Fibroblast of lung (primary cell): ENCODE results near the gene SOX2. TPM values are rescaled to one million over a fixed set of nuclear protein-coding genes. Genes with fewer than 3 reads are reported as not detected.

Experiments
- DNase-seq, 2 donors: peaks; one replicate each; pipeline versions ENCODE4 v3.0.0 to v3.0.0-alpha.2; 2010; ENCODE audit warnings: low read depth in 2 of 2
- H2AFZ ChIP-seq: 2 replicates; pipeline ENCODE4 v1.5.1; 2012; ENCODE audit warnings: low read length, control low read depth, inconsistent platforms
- H3K27ac ChIP-seq: 2 replicates; pipeline ENCODE4 v1.5.1; 2011; ENCODE audit warnings: low read length, control low read depth; ENCODE audit not compliant: insufficient read depth
- H3K27me3 ChIP-seq: 2 replicates; pipeline ENCODE4 v1.5.1; 2011; ENCODE audit warnings: mild to moderate bottlenecking, low read length; ENCODE audit not compliant: control insufficient read depth, insufficient read depth
- H3K36me3 ChIP-seq: 2 replicates; pipeline ENCODE4 v1.5.1; 2011; ENCODE audit warnings: low read length; ENCODE audit not compliant: control insufficient read depth, insufficient read depth
- H3K4me1 ChIP-seq: 2 replicates; pipeline ENCODE4 v1.5.1; 2011; ENCODE audit warnings: low read length; ENCODE audit not compliant: control insufficient read depth, insufficient read depth; ENCODE audit errors: extremely low read depth
- H3K4me2 ChIP-seq: 2 replicates; pipeline ENCODE4 v1.5.1; 2011; ENCODE audit warnings: low read length, control low read depth; ENCODE audit not compliant: insufficient read depth; ENCODE audit errors: extremely low read depth
- H3K4me3 ChIP-seq, 4 experiments: fragments of 200-600 bp in 1 of 4; sonication (generic) in 1 of 4; replicated peaks in 1 of 4; 2 replicates each; pipeline ENCODE4 v1.5.1; 2011 to 2016; ENCODE audit warnings: low read length in 4 of 4, low read depth in 3 of 4, mild to moderate bottlenecking in 3 of 4, control low read depth in 2 of 4, inconsistent platforms in 1 of 4, mixed read lengths in 1 of 4; ENCODE audit not compliant: insufficient read depth in 1 of 4; ENCODE audit errors: control extremely low read depth in 1 of 4
- H3K79me2 ChIP-seq: 2 replicates; pipeline ENCODE4 v1.5.1; 2012; ENCODE audit warnings: mild to moderate bottlenecking, low read length, inconsistent platforms; ENCODE audit not compliant: control insufficient read depth, insufficient read depth
- H3K9ac ChIP-seq: 2 replicates; pipeline ENCODE4 v1.5.1; 2011; ENCODE audit warnings: mild to moderate bottlenecking, low read length, control low read depth; ENCODE audit not compliant: insufficient read depth
- H3K9me3 ChIP-seq: 2 replicates; pipeline ENCODE4 v1.5.1; 2012; ENCODE audit warnings: low read depth, low read length; ENCODE audit not compliant: control insufficient read depth, insufficient read depth
- H4K20me1 ChIP-seq: 2 replicates; pipeline ENCODE4 v1.5.1; 2011; ENCODE audit warnings: low read length; ENCODE audit not compliant: control insufficient read depth, insufficient read depth; ENCODE audit errors: extremely low read depth
- CTCF ChIP-seq, 2 donors: IDR thresholded peaks in 1 of 2; conservative IDR thresholded peaks in 1 of 2; 1 replicate in 1 of 2; 2 replicates in 1 of 2; pipeline ENCODE4 v1.5.1; 2011 to 2012; ENCODE audit warnings: low read length in 2 of 2, control low read depth in 1 of 2, inconsistent platforms in 1 of 2, low read depth in 1 of 2, mild to moderate bottlenecking in 1 of 2
- EZH2 ChIP-seq: IDR thresholded peaks from 2 replicates; pipeline ENCODE4 v1.5.1; 2012; ENCODE audit warnings: low read length, control low read depth, mild to moderate bottlenecking; ENCODE audit errors: missing control alignments
- polyA plus RNA-seq, 2 donors: library from polyadenylated mRNA; depleted of rRNA in 1 of 2; stranded (reverse) in 1 of 2; unstranded in 1 of 2; fragments of >200 nt; gene quantifications; 2 replicates each; pipeline ENCODE4 v1.2.1, GENCODE V29; 2011 to 2012; ENCODE audit warnings: missing spikeins in 1 of 2
- total RNA-seq: library from RNA; depleted of rRNA; stranded (reverse); fragments of >200 nt; gene quantifications from 2 replicates; pipeline ENCODE4 v1.2.1, GENCODE V29; 2014

SOX2 gene
- total and polyA plus RNA-seq, 2 donors (not counting 1 experiment from before 2014, with no cell fraction given), result not detected

- H3K4me1 ChIP-seq, result no peaks in the 10 kb centered on the region
- no peak for DNase-seq
- no peaks in the 10 kb centered on the region for H3K9me3 ChIP-seq
- TF ChIP-seq CTCF (conservative IDR thresholded peaks at IDR 0.05 in 1 of 2, IDR thresholded peaks at IDR 0.05 in 1 of 2; ENCODE audit: low read depth in 1 of 2, low read length in 2 of 2), result no peak
- TF ChIP-seq EZH2, result peak; percentile 75
- no peak overlapping the region for H2AFZ ChIP-seq
- no peaks in the 10 kb centered on the region for H3K79me2 ChIP-seq
- no peak overlapping the region for H3K9ac ChIP-seq
- no peak overlapping the region for H3K4me2 ChIP-seq
- H3K27ac ChIP-seq, result no peak overlapping the region
- no peaks in the 10 kb centered on the region for H3K36me3 ChIP-seq
- no peaks in the 10 kb centered on the region for H4K20me1 ChIP-seq
- H3K27me3 ChIP-seq, result peaks cover 50% of the 10 kb centered on the region
- no peak overlapping the region for H3K4me3 ChIP-seq
Observed at GRCh38 chr3:181723625-181724191, 12.0 kb downstream of the SOX2 start.

- Histone ChIP-seq H3K36me3 (no peaks in the 10 kb centered on the region), H3K9ac (no peak overlapping the region), H3K27ac (no peak overlapping the region), H3K4me2 (no peak overlapping the region), H2AFZ (no peak overlapping the region), H3K4me1 (no peaks in the 10 kb centered on the region), H3K9me3 (no peaks in the 10 kb centered on the region), H3K79me2 (no peaks in the 10 kb centered on the region), H4K20me1 (no peaks in the 10 kb centered on the region), H3K27me3 (peaks cover 50% of the 10 kb centered on the region), H3K4me3 (no peak overlapping the region)
- no peak for DNase-seq
- TF ChIP-seq EZH2 (peak; percentile 36), CTCF (conservative IDR thresholded peaks at IDR 0.05 in 1 of 2, IDR thresholded peaks at IDR 0.05 in 1 of 2; ENCODE audit: low read depth in 1 of 2, low read length in 2 of 2) (no peak)
Observed at GRCh38 chr3:181724192-181724965, 12.7 kb downstream of the SOX2 start.

GRCh38 chr3:181725131-181725731 is 13.5 kb downstream of the SOX2 start:
- no peak overlapping the region for H3K9ac ChIP-seq

More at GRCh38 chr3:181725131-181725731, 13.5 kb downstream of the SOX2 start:
- TF ChIP-seq CTCF (conservative IDR thresholded peaks at IDR 0.05 in 1 of 2, IDR thresholded peaks at IDR 0.05 in 1 of 2; ENCODE audit: low read depth in 1 of 2, low read length in 2 of 2), result no peak
- TF ChIP-seq EZH2, result peak; percentile 63
- DNase-seq, result no peak
- Histone ChIP-seq H3K9me3 (no peaks in the 10 kb centered on the region), H3K4me2 (no peak overlapping the region), H3K36me3 (no peaks in the 10 kb centered on the region), H3K4me1 (no peaks in the 10 kb centered on the region), H2AFZ (no peak overlapping the region), H3K27me3 (peaks cover 42% of the 10 kb centered on the region), H3K27ac (no peak overlapping the region), H3K4me3 (no peak overlapping the region), H3K79me2 (no peaks in the 10 kb centered on the region), H4K20me1 (no peaks in the 10 kb centered on the region)
